IMR-90 (cell line): ENCODE data around the gene PI4K2B. TPM values are rescaled to one million over a fixed set of nuclear protein-coding genes. Genes with fewer than 3 reads are reported as not detected.

Source experiments
- ATAC-seq: fragments of 200-7000 bp; cut with Tn5 transposase; 2 replicates; pipeline ENCODE4 v1.9.1; 2020; ENCODE audit warnings: low read depth, mild to moderate bottlenecking, moderate library complexity
- BruUV-seq: library from RNA; stranded (reverse); fragments of 400-500 nt; replicated peaks from 2 replicates; lab custom pipeline; 2021; lab: Mats Ljungman, UMichigan
- CTCF ChIA-PET: fragments of 300-600 bp; formaldehyde crosslinking; extraction: SDS; loops from one replicate; lab custom pipeline; 2021; ENCODE audit warnings: antibody characterized with exemption; lab: Yijun Ruan, JAX
- POLR2A ChIA-PET: fragments of 300-600 bp; sonication (Branson Sonifier 250); formaldehyde crosslinking; loops from one replicate; lab custom pipeline; 2022; ENCODE audit warnings: antibody characterized with exemption; ENCODE audit not compliant: unreplicated experiment; lab: Charles Lee
- DNase-seq: peaks from one replicate; pipeline ENCODE4 v3.0.0; 2013
- H2AFZ ChIP-seq: replicated peaks from 2 replicates; pipeline ENCODE3; 2013; ENCODE audit warnings: low read length, mild to moderate bottlenecking; ENCODE audit not compliant: poor library complexity
- H2AK5ac ChIP-seq: 2 replicates; pipeline ENCODE4 v1.6.1; 2013; ENCODE audit warnings: low read depth, low read length, inconsistent platforms
- H2AK9ac ChIP-seq: replicated peaks from 2 replicates; pipeline ENCODE3; 2013; ENCODE audit warnings: mild to moderate bottlenecking, low read depth, low read length, moderate library complexity; ENCODE audit not compliant: poor library complexity
- H2BK120ac ChIP-seq: 2 replicates; pipeline ENCODE4 v1.6.1; 2013; ENCODE audit warnings: low read depth, low read length, inconsistent platforms
- H2BK15ac ChIP-seq: 3 replicates; pipeline ENCODE4 v1.6.1; 2013; ENCODE audit warnings: low read depth, low read length, inconsistent platforms
- H2BK20ac ChIP-seq: 2 replicates; pipeline ENCODE4 v1.6.1; 2013; ENCODE audit warnings: low read depth, mild to moderate bottlenecking, inconsistent platforms, low read length, moderate library complexity
- H2BK5ac ChIP-seq: 2 replicates; pipeline ENCODE4 v1.6.1; 2013; ENCODE audit warnings: mild to moderate bottlenecking, low read depth, low read length, inconsistent platforms; ENCODE audit not compliant: poor library complexity, severe bottlenecking
- H3K14ac ChIP-seq: replicated peaks from 2 replicates; pipeline ENCODE4 v1.6.1; 2013; ENCODE audit warnings: low read depth, low read length, inconsistent platforms
- H3K18ac ChIP-seq: 2 replicates; pipeline ENCODE4 v1.6.1; 2013; ENCODE audit warnings: low read depth, low read length, control low read depth
- H3K23ac ChIP-seq: 2 replicates; pipeline ENCODE4 v1.6.1; 2013; ENCODE audit warnings: low read depth, low read length, inconsistent platforms
- H3K27ac ChIP-seq: 2 replicates; pipeline ENCODE4 v1.5.1; 2013; ENCODE audit warnings: mild to moderate bottlenecking, control low read depth, low read length; ENCODE audit not compliant: insufficient read depth
- H3K27me3 ChIP-seq: 2 replicates; pipeline ENCODE4 v1.6.1; 2013; ENCODE audit warnings: low read length; ENCODE audit not compliant: control insufficient read depth, insufficient read depth
- H3K36me3 ChIP-seq: 2 replicates; pipeline ENCODE4 v1.6.1; 2013; ENCODE audit warnings: low read length, mixed read lengths; ENCODE audit not compliant: control insufficient read depth, insufficient read depth
- H3K4ac ChIP-seq: 2 replicates; pipeline ENCODE4 v1.6.1; 2013; ENCODE audit warnings: low read depth, low read length, inconsistent platforms
- H3K4me1 ChIP-seq: 2 replicates; pipeline ENCODE4 v1.6.1; 2013; ENCODE audit warnings: low read length, mixed read lengths; ENCODE audit not compliant: control insufficient read depth, insufficient read depth
- H3K4me2 ChIP-seq: 2 replicates; pipeline ENCODE4 v1.6.1; 2013; ENCODE audit warnings: low read depth, mild to moderate bottlenecking, control low read depth, low read length, moderate library complexity
- H3K4me3 ChIP-seq: 2 replicates; pipeline ENCODE4 v1.5.1; 2013; ENCODE audit warnings: low read depth, mild to moderate bottlenecking, control low read depth, low read length, moderate library complexity; ENCODE audit not compliant: insufficient read depth
- H3K56ac ChIP-seq: 2 replicates; pipeline ENCODE4 v1.6.1; 2013; ENCODE audit warnings: low read length, inconsistent platforms; ENCODE audit not compliant: insufficient read depth; ENCODE audit errors: extremely low read depth
- H3K79me1 ChIP-seq, 2 experiments: 2 replicates each; pipeline ENCODE4 v1.6.1; 2013; ENCODE audit warnings: low read length in 2 of 2, inconsistent platforms in 1 of 2, low read depth in 1 of 2
- H3K9ac ChIP-seq: 2 replicates; pipeline ENCODE4 v1.6.1; 2013; ENCODE audit warnings: low read depth, low read length, control low read depth
- H3K9me1 ChIP-seq: 2 replicates; pipeline ENCODE4 v1.6.1; 2013; ENCODE audit warnings: low read length, inconsistent platforms; ENCODE audit not compliant: insufficient read depth
- H3K9me3 ChIP-seq: 2 replicates; pipeline ENCODE4 v1.6.1; 2013; ENCODE audit warnings: low read length; ENCODE audit not compliant: control insufficient read depth, insufficient read depth
- H4K20me1 ChIP-seq: 2 replicates; pipeline ENCODE4 v1.6.1; 2013; ENCODE audit warnings: low read length, inconsistent platforms; ENCODE audit not compliant: insufficient read depth
- H4K5ac ChIP-seq: 2 replicates; pipeline ENCODE4 v1.6.1; 2013; ENCODE audit warnings: mild to moderate bottlenecking, low read depth, low read length, control low read depth
- H4K8ac ChIP-seq, 2 experiments: 2 replicates each; pipeline ENCODE4 v1.6.1; 2013; ENCODE audit warnings: low read depth in 2 of 2, low read length in 2 of 2, control low read depth in 1 of 2, inconsistent platforms in 1 of 2
- H4K91ac ChIP-seq: 2 replicates; pipeline ENCODE4 v1.6.1; 2013; ENCODE audit warnings: low read depth, low read length, inconsistent platforms; ENCODE audit not compliant: insufficient read depth
- BHLHE40 ChIP-seq: fragments of 150-350 bp; IDR thresholded peaks from 2 replicates; pipeline ENCODE4 v1.6.1; 2016; ENCODE audit warnings: mild to moderate bottlenecking, low read depth, low read length
- CEBPB ChIP-seq: IDR thresholded peaks from 2 replicates; pipeline ENCODE4 v1.6.1; 2012; ENCODE audit warnings: low read depth, low read length, improper control_type of control experiment
- FOS ChIP-seq: fragments of 150-350 bp; IDR thresholded peaks from 2 replicates; pipeline ENCODE4 v1.6.1; 2016; ENCODE audit warnings: low read depth, low read length
- MAFK ChIP-seq: IDR thresholded peaks from 2 replicates; pipeline ENCODE4 v1.6.1; 2012; ENCODE audit warnings: low read depth, low read length, improper control_type of control experiment
- MXI1 ChIP-seq: IDR thresholded peaks from 2 replicates; pipeline ENCODE4 v1.6.1; 2012; ENCODE audit warnings: low read depth, mild to moderate bottlenecking, low read length, moderate library complexity, borderline replicate concordance
- POLR2A ChIP-seq: IDR thresholded peaks from 2 replicates; pipeline ENCODE4 v1.6.1; 2012; ENCODE audit warnings: mild to moderate bottlenecking, low read depth, low read length
- RAD21 ChIP-seq: IDR thresholded peaks from 2 replicates; pipeline ENCODE4 v1.6.1; 2012; ENCODE audit warnings: low read length, improper control_type of control experiment
- USF2 ChIP-seq: fragments of 150-350 bp; IDR thresholded peaks from 2 replicates; pipeline ENCODE4 v1.6.1; 2017; ENCODE audit warnings: mild to moderate bottlenecking, antibody characterized with exemption, low read length, low read depth
- WGBS, 2 experiments: methylation state at CpG; one replicate each; pipeline versions ENCODE4 v1.1.5 to v1.1.7; 2013; ENCODE audit warnings: missing lambda C conversion rate in 2 of 2; ENCODE audit not compliant: insufficient read length in 1 of 2; ENCODE audit errors: extremely low coverage in 2 of 2; 5-methylcytosine and 5-hydroxymethylcytosine counted together
- dilution Hi-C: fragments of 300-500 bp; cut with HindIII; formaldehyde crosslinking; loops from one replicate; pipeline ENCODE4 v1.14.3; 2018; ENCODE audit warnings: low sequenced_read_pairs; ENCODE audit not compliant: unreplicated experiment
- in situ Hi-C: fragments of 300-500 bp; cut with MboI; formaldehyde crosslinking; loops from 3 replicates; pipeline ENCODE4 v1.14.3; 2019; ENCODE audit warnings: low sequenced_read_pairs, inconsistent platforms, mixed read lengths
- intact Hi-C: fragments of 100-400 bp; cut with micrococcal nuclease; formaldehyde crosslinking; loops from 2 replicates; pipeline ENCODE4 v1.10.0; 2022
- polyA plus RNA-seq, 3 experiments: library from polyadenylated mRNA; depleted of rRNA; stranded (reverse); fragments of >200 nt; gene quantifications; 2 replicates each; pipeline ENCODE4 v1.2.3, GENCODE V29; 2012; ENCODE audit warnings: low replicate concordance in 1 of 3
- total RNA-seq: library from RNA; depleted of rRNA; stranded (reverse); fragments of >200 nt; gene quantifications from 2 replicates; pipeline ENCODE4 v1.2.3, GENCODE V29; 2012

PI4K2B gene
- total and polyA plus RNA-seq, 2 of the 4 experiments (the other 2 are of a cell fraction) = 6.5 to 7.6 TPM

- in situ Hi-C loops (no loop called here), dilution Hi-C loops (no loop called here), intact Hi-C loops (no loop called here)
- Histone ChIP-seq H3K4ac (no peak overlapping the region), H4K8ac (no peak overlapping the region), H3K27me3 (no peaks in the 10 kb centered on the region), H4K20me1 (no peaks in the 10 kb centered on the region), H3K27ac (no peak overlapping the region), H4K5ac (no peak overlapping the region), H3K56ac (no peak overlapping the region), H2BK20ac (no peak overlapping the region), H3K9me3 (no peaks in the 10 kb centered on the region), H3K18ac (no peak overlapping the region), H2AK5ac (no peak overlapping the region), H2AFZ (no peak overlapping the region), H3K9me1 (no peaks in the 10 kb centered on the region), H3K36me3 (no peaks in the 10 kb centered on the region), H3K14ac (no peak overlapping the region), H3K79me1 (no peaks in the 10 kb centered on the region), H2BK5ac (no peak overlapping the region), H3K4me3 (no peak overlapping the region), H2AK9ac (no peak overlapping the region), H3K9ac (no peak overlapping the region), H2BK120ac (no peak overlapping the region), H3K4me2 (no peak overlapping the region), H4K91ac (no peak overlapping the region), H3K23ac (no peak overlapping the region), H3K4me1 (peaks cover 6% of the 10 kb centered on the region; the same call in 1 of the 2 replicates), H2BK15ac (no peak overlapping the region)
- no CpG with 5 or more reads among the region's 4 CpGs for WGBS, 2 experiments
- CTCF ChIA-PET = no interaction called here
- DNase-seq = no peak
- ATAC-seq = no peak
- BruUV-seq = no TSS peak
- POLR2A ChIA-PET = no interaction called here
- TF ChIP-seq RAD21 (no peak), MAFK (no peak), BHLHE40 (no peak), POLR2A (no peak), USF2 (no peak), MXI1 (no peak), FOS (no peak), CEBPB (no peak)
These were observed 72.8 kb downstream of the PI4K2B start for GRCh38 chr4:25306518-25307057.
